ENCODE results near the gene SPRR2D. TPM values are rescaled to one million over a fixed set of nuclear protein-coding genes. Genes with fewer than 3 reads are reported as not detected.
"Not testable (repeated sequence)": the region's sequence is repeated elsewhere in the genome, so short reads cannot be mapped to it uniquely, and the experiment has no call there.

SPRR2D gene
- total and polyA plus RNA-seq, 7 experiments from 2014 or later, result not detected

GRCh38 chr1:153022340-153022739 is 18.6 kb downstream of the SPRR2D start:
- H3K4me1 ChIP-seq (ENCODE audit: control insufficient read depth in 2 of 2, insufficient read depth in 2 of 2, low read length in 2 of 2); H3K36me3 ChIP-seq (ENCODE audit: control insufficient read depth in 2 of 3, insufficient read depth in 3 of 3, low read length in 3 of 3); H3K36me3 Mint-ChIP-seq; H3K9me3 ChIP-seq (ENCODE audit: control insufficient read depth in 2 of 3, low read length in 3 of 3); POLR2A ChIA-PET; DNase-seq; CTCF ChIA-PET; H3K4me3 Mint-ChIP-seq; H3K4me1 Mint-ChIP-seq; ATAC-seq; H3K27me3 ChIP-seq (ENCODE audit: control insufficient read depth in 2 of 2, insufficient read depth in 2 of 2, low read length in 2 of 2); intact Hi-C loops (cut with micrococcal nuclease); H3K4me3 ChIP-seq (ENCODE audit: low read length); H3K27ac Mint-ChIP-seq; H3K27ac ChIP-seq (ENCODE audit: low read depth, low read length); H3K9me3 Mint-ChIP-seq: not testable (repeated sequence)
- peaks cover 5 to 45% (median 38%) of the 10 kb centered on the region in 5 donors for H3K27me3 Mint-ChIP-seq

GRCh38 chr1:153021829-153022228 is 19.1 kb downstream of the SPRR2D start:
- H3K4me3 ChIP-seq (ENCODE audit: low read length); H3K27me3 ChIP-seq (ENCODE audit: control insufficient read depth in 2 of 2, insufficient read depth in 2 of 2, low read length in 2 of 2); POLR2A ChIA-PET; CTCF ChIA-PET; H3K9me3 ChIP-seq (ENCODE audit: control insufficient read depth in 2 of 3, low read length in 3 of 3); H3K9me3 Mint-ChIP-seq; H3K36me3 ChIP-seq (ENCODE audit: control insufficient read depth in 2 of 3, insufficient read depth in 3 of 3, low read length in 3 of 3); H3K27ac Mint-ChIP-seq; H3K27ac ChIP-seq (ENCODE audit: low read depth, low read length); H3K4me1 Mint-ChIP-seq; DNase-seq; intact Hi-C loops (cut with micrococcal nuclease); ATAC-seq; H3K4me1 ChIP-seq (ENCODE audit: control insufficient read depth in 2 of 2, insufficient read depth in 2 of 2, low read length in 2 of 2); H3K4me3 Mint-ChIP-seq; H3K36me3 Mint-ChIP-seq: not testable (repeated sequence)
- H3K27me3 Mint-ChIP-seq, result peaks cover 5 to 47% (median 38%) of the 10 kb centered on the region in 5 donors

GRCh38 chr1:153011235-153011758 is 29.6 kb downstream of the SPRR2D start:
- H3K27ac Mint-ChIP-seq; H3K36me3 ChIP-seq (ENCODE audit: control insufficient read depth in 2 of 3, insufficient read depth in 3 of 3, low read length in 3 of 3); H3K4me3 Mint-ChIP-seq; H3K9me3 ChIP-seq (ENCODE audit: control insufficient read depth in 2 of 3, low read length in 3 of 3); intact Hi-C loops (cut with micrococcal nuclease); H3K4me1 ChIP-seq (ENCODE audit: control insufficient read depth in 2 of 2, insufficient read depth in 2 of 2, low read length in 2 of 2); ATAC-seq; H3K27ac ChIP-seq (ENCODE audit: low read depth, low read length); DNase-seq; H3K4me3 ChIP-seq (ENCODE audit: low read length); H3K36me3 Mint-ChIP-seq; POLR2A ChIA-PET; CTCF ChIA-PET; H3K4me1 Mint-ChIP-seq; H3K27me3 ChIP-seq (ENCODE audit: control insufficient read depth in 2 of 2, insufficient read depth in 2 of 2, low read length in 2 of 2): not testable (repeated sequence)
- peaks cover under 1 to 21% (median 17%) of the 10 kb centered on the region in 5 donors for H3K27me3 Mint-ChIP-seq
- H3K9me3 Mint-ChIP-seq, result peaks cover 0 to 10% (median 0%) of the 10 kb centered on the region in 11 donors

GRCh38 chr1:153001382-153001781 is 39.5 kb downstream of the SPRR2D start, which contains the start of gene SPRR3:
Gene SPRR3, plus strand, starts transcription at chr1:153001749. Its CDS starts 1,272 bp downstream, at chr1:153003021.
- ChIA-PET CTCF (no interaction called here), POLR2A (no interaction called here)
- Histone ChIP-seq H3K9me3 (ENCODE audit: control insufficient read depth in 2 of 3, low read length in 3 of 3) (no peaks in the 10 kb centered on the region), H3K27me3 (ENCODE audit: control insufficient read depth in 2 of 2, insufficient read depth in 2 of 2, low read length in 2 of 2) (no peaks in the 10 kb centered on the region), H3K4me1 (ENCODE audit: control insufficient read depth in 2 of 2, insufficient read depth in 2 of 2, low read length in 2 of 2) (no peaks in the 10 kb centered on the region), H3K4me3 (ENCODE audit: low read length) (no peak within 1 kb of the TSS), H3K36me3 (ENCODE audit: control insufficient read depth in 2 of 3, insufficient read depth in 3 of 3, low read length in 3 of 3) (no peaks in the 10 kb centered on the region), H3K27ac (ENCODE audit: low read depth, low read length) (no peak within 1 kb of the TSS)
- Mint-ChIP-seq H3K36me3 (no peaks in the 10 kb centered on the region), H3K27me3 (peaks cover 3 to 28% (median 21%) of the 10 kb centered on the region in 5 donors), H3K4me3 (no peak within 1 kb of the TSS), H3K27ac (no peak within 1 kb of the TSS), H3K4me1 (peaks cover 0 to 2% (median 0%) of the 10 kb centered on the region in 7 donors), H3K9me3 (peaks cover 0 to 8% (median 0%) of the 10 kb centered on the region in 11 donors)
- ATAC-seq, result no peak
- DNase-seq, result no peak
- intact Hi-C loops (cut with micrococcal nuclease), result no loop called here

- intact Hi-C loops (cut with micrococcal nuclease), result no loop called here
- POLR2A ChIA-PET, result no interaction called here
- peaks cover 0 to 10% (median 3%) of the 10 kb centered on the region in 11 donors for H3K9me3 Mint-ChIP-seq
- no peak overlapping the region for H3K27ac ChIP-seq (ENCODE audit: low read depth, low read length)
- no peak overlapping the region for H3K27ac Mint-ChIP-seq
- H3K4me3 ChIP-seq (ENCODE audit: low read length), result no peak overlapping the region
- H3K4me3 Mint-ChIP-seq, result no peak overlapping the region
- H3K4me1 Mint-ChIP-seq, result peaks cover 0 to 2% (median 0%) of the 10 kb centered on the region in 7 donors
- DNase-seq (no peak), ATAC-seq (no peak)
- CTCF ChIA-PET, result no interaction called here
- no peaks in the 10 kb centered on the region for H3K27me3 ChIP-seq (ENCODE audit: control insufficient read depth in 2 of 2, insufficient read depth in 2 of 2, low read length in 2 of 2)
- H3K4me1 ChIP-seq (ENCODE audit: control insufficient read depth in 2 of 2, insufficient read depth in 2 of 2, low read length in 2 of 2), result no peaks in the 10 kb centered on the region
- no peaks in the 10 kb centered on the region for H3K36me3 ChIP-seq (ENCODE audit: control insufficient read depth in 2 of 3, insufficient read depth in 3 of 3, low read length in 3 of 3)
- no peaks in the 10 kb centered on the region for H3K36me3 Mint-ChIP-seq
- no peaks in the 10 kb centered on the region for H3K9me3 ChIP-seq (ENCODE audit: control insufficient read depth in 2 of 3, low read length in 3 of 3)
- peaks cover 7 to 30% (median 21%) of the 10 kb centered on the region in 5 donors for H3K27me3 Mint-ChIP-seq
These were observed 40.6 kb downstream of the SPRR2D start for GRCh38 chr1:153000294-153000693.

GRCh38 chr1:152999818-153000217 is 41.1 kb downstream of the SPRR2D start:
- Histone ChIP-seq H3K4me3 (ENCODE audit: low read length) (no peak overlapping the region), H3K27me3 (ENCODE audit: control insufficient read depth in 2 of 2, insufficient read depth in 2 of 2, low read length in 2 of 2) (no peaks in the 10 kb centered on the region), H3K9me3 (ENCODE audit: control insufficient read depth in 2 of 3, low read length in 3 of 3) (no peaks in the 10 kb centered on the region), H3K27ac (ENCODE audit: low read depth, low read length) (no peak overlapping the region), H3K36me3 (ENCODE audit: control insufficient read depth in 2 of 3, insufficient read depth in 3 of 3, low read length in 3 of 3) (no peaks in the 10 kb centered on the region), H3K4me1 (ENCODE audit: control insufficient read depth in 2 of 2, insufficient read depth in 2 of 2, low read length in 2 of 2) (no peaks in the 10 kb centered on the region)
- H3K4me1 Mint-ChIP-seq, result peaks cover 0 to 2% (median 0%) of the 10 kb centered on the region in 7 donors
- H3K9me3 Mint-ChIP-seq, result peaks cover 0 to 13% (median 7%) of the 10 kb centered on the region in 11 donors
- H3K27me3 Mint-ChIP-seq, result peaks cover 10 to 35% (median 21%) of the 10 kb centered on the region in 5 donors
- ATAC-seq (no peak), DNase-seq (no peak)
- CTCF ChIA-PET, result no interaction called here
- intact Hi-C loops (cut with micrococcal nuclease), result no loop called here
- H3K36me3 Mint-ChIP-seq, result no peaks in the 10 kb centered on the region
- POLR2A ChIA-PET, result no interaction called here
- H3K27ac Mint-ChIP-seq, result no peak overlapping the region
- peak overlapping the region in 1 of 10 donors; percentile 56 for H3K4me3 Mint-ChIP-seq

GRCh38 chr1:152998476-152998875 is 42.4 kb downstream of the SPRR2D start:
- H3K9me3 ChIP-seq (ENCODE audit: control insufficient read depth in 2 of 3, low read length in 3 of 3), result no peaks in the 10 kb centered on the region
- no peak overlapping the region for H3K27ac Mint-ChIP-seq

More at GRCh38 chr1:152998476-152998875, 42.4 kb downstream of the SPRR2D start:
- Mint-ChIP-seq H3K4me1 (peaks cover 0 to 1% (median 0%) of the 10 kb centered on the region in 7 donors), H3K4me3 (no peak overlapping the region), H3K9me3 (peaks cover 0 to 19% (median 5%) of the 10 kb centered on the region in 11 donors), H3K36me3 (no peaks in the 10 kb centered on the region), H3K27me3 (peaks cover 14 to 28% (median 24%) of the 10 kb centered on the region in 5 donors)
- H3K27ac ChIP-seq (ENCODE audit: low read depth, low read length), result no peak overlapping the region
- intact Hi-C loops (cut with micrococcal nuclease), result no loop called here
- no peaks in the 10 kb centered on the region for H3K27me3 ChIP-seq (ENCODE audit: control insufficient read depth in 2 of 2, insufficient read depth in 2 of 2, low read length in 2 of 2)
- DNase-seq (no peak), ATAC-seq (no peak)
- no peaks in the 10 kb centered on the region for H3K36me3 ChIP-seq (ENCODE audit: control insufficient read depth in 2 of 3, insufficient read depth in 3 of 3, low read length in 3 of 3)
- ChIA-PET CTCF (no interaction called here), POLR2A (no interaction called here)
- no peaks in the 10 kb centered on the region for H3K4me1 ChIP-seq (ENCODE audit: control insufficient read depth in 2 of 2, insufficient read depth in 2 of 2, low read length in 2 of 2)
- no peak overlapping the region for H3K4me3 ChIP-seq (ENCODE audit: low read length)
